Cerebellar cortex (tissue), 1 donor: ENCODE measurements around the gene SLFN12L.
"Not testable (repeated sequence)": the region's sequence is repeated elsewhere in the genome, so short reads cannot be mapped to it uniquely, and the experiment has no call there.

Experiments used
- DNase-seq: peaks from one replicate; pipeline ENCODE4 v3.0.0-alpha.2; 2015; ENCODE audit warnings: low spot score

The SLFN12L gene

DNA sequence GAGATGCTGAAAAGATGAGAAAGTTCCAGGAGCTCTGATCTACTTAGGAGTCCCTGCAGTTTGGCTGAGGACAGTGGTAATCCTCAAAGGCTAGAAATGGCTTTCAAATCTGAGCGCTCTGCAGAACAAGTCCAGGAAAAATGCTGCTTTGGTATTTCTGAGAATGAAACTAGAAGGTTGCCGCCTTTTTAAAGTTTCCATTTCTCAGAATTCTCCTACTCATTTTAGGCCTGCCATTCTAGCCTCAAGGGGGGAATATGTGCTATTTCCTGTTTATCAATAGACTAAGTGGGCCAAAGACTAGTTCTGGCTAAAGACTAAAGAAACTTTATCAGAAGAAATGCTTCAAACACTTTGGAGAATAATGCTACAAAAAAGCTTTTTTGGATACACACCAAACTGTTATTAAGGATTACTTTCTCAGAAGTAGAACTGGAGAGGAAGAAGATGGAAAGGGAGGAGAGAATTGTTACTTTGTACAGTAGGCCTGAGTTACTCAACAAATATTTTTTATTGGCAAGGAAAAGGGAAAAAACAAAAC lies at the start of gene SLFN12L:
Gene SLFN12L (minus strand): TSS at position 78 of the 541 bp plus-strand sequence. CDS start 15,314 bp downstream, outside the sequence.
- DNase-seq: no peak

DNA sequence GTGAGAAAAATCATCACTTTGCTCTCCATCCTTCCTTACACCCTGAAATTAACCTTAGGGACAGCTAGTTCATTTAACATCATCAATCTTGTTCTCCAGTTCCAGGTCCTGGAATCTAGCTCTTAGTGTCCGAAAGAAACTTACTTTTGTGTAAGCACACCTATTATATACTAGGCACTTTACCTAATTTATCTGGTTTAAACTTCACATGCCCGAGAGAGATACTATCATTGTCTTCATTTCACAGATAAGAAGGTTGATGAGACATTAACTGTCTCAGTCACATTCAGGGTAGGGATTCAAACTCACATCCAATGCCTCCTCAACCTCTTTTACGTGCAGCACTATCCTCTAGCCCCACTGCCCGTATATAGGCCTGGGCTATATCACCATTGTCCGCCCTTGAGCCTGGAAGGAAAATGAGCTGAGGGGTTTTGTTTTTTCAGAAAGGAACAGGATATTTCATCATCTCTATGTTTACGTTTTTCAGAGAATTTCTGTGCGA lies 49.1 kb upstream of the SLFN12L start:
- DNase-seq: no peak

DNA sequence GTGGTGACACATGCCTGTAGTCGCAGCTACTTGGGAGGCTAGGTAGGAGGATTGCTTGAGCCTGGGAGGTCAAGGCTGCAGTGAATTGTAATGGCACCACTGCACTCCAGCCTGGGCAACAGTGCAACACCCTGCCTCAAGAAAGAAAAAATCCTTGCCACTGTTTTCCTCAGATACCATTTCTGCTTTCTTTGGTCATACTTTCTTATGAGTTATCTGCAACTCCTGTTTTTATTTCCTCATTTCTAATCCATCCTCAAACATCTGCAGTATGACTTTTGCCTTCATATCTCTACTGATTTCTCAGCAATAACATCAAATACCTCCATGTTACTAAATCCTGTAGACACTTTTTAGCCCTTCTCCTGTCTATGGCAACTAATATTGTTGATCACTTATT lies 46.6 kb upstream of the SLFN12L start:
- no peak for DNase-seq

DNA sequence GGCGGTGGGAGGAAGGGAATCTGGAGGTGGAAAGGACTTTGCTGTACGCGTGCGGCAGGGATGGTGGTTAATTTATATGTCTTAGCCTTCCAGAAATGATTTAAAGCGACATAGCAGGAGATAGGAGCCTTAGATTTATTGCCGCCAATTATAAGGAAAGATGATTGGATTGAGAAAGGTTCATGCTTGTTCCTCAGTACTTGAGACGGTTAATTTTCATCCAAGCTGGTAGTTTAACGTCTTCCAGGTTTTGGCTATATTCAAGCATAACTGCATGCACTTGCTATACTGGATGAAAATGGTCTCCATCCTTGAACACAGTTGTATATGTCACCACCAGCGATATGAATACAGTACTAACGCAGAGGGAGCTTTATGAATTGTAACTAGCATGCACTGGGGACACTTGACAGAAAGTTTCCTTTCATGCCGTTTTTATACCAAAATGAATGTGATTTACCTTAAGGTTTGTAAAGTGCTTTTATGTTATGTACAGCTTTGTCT lies 41.5 kb upstream of the SLFN12L start:
- no peak for DNase-seq

DNA sequence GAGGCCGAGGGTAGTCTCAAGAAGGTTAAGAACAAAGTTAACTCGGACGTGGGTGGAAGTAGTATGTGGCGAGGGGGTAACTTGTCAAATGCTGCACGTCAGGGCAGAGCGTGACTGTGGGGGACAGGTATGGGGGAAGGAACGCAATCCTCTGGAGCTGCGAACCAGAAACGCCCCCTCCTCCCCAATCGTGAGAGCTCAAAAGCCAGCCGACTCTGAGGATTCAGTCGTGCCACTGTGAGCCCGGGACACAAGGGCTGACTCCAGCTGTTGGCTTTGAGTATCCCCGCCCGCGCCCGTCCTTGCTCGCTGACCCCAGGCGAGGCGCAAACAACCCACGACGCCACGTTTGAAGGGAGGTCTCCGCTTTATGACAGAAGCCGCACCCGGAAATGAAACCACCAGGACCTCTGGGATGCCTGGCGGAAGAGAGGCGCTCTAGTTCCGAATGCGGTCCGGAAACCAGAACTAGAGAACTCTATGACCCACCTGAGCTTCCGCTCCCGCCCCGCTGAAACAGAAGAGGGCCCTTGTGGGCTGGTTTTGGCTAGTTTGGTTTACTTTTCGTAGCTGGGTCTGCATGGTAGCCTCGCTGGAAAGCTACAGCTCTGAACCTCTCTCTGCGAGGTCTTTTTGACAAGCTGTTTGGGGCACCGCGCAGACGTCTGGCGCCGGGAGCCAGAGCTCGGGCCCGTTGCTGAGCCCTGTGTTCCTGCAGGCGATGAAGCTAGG lies 40.9 kb upstream of the SLFN12L start, which contains the start of gene PEX12:
Gene PEX12 (minus strand): TSS at position 375 of the 732 bp plus-strand sequence. CDS start 550 bp downstream, outside the sequence.
- DNase-seq: peak; percentile 98

DNA sequence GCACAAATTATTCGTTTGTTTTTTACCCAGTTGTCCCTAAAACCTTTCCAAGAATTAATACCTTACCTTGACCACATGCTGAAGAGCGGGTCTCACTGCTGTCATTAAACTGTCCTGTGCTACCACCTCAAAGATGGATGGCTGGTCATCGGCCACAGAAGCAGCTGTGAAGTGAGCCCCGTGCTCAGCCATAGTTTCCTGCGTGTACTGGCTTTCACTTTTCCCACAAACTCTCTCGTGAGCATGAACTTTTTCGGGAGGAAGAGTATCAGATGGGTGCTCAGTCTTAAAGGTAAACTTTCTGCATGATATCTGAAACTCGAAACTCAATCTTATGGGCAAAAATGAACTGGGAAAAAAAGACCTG lies 40.3 kb upstream of the SLFN12L start:
- peak; percentile 18 for DNase-seq

DNA sequence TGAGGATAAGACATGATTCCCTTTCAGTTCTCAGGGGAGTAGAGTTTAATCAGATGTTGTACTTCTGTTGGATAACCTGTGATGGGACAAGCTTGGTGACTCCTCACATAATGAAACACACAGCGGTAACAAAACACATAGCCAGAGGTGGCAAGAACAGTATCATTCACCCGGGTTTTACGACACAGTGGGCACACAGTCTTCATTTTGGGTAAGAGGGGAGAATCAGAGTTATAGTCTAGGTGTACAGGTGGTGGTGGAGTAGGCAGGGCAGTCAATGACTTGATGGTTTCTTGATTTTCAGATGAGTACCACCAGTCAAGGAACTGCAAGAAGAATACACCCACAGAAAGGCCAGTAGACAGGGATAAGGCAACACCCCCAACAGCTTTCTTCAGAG lies 38.3 kb upstream of the SLFN12L start:
- DNase-seq: no peak

DNA sequence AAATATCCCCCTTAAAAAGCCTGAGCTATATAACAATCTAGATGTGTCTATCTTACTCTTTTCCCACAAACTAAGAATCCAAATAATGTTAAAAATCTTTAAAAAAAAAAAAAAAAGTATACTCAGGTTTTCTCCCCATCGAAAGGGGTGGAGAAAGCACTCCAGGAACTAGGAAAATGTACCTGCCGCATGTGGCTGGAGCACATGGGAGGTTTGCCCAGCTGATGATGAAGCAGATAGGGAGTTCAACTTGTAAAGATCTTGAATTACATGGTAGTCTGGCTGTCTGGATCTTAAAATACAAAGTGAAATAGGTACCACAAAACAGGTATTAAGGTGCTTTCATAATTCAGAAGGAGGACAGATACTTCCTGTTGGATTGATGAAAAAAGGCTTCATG lies 31.9 kb upstream of the SLFN12L start:
- no peak for DNase-seq

DNA sequence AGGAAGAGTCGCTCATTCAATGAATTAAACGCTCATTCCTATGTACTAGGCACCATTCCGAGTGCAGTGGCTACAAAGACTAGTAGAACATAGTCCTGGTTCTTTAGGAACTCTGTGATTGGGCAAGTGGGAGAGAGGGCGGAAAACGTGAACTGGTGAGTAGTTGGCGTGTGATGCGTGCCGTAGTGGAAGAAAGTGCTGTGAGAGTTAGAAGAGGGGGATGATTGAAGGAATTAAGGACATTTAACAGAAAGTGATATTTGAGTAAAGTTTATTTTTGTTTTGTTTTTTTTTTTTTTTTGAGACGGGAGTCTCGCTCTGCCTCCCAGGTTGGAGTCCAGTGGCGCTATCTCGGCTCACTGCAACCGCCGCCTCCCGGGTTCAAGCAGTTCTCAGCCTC lies 31.1 kb upstream of the SLFN12L start:
- no peak for DNase-seq

DNA sequence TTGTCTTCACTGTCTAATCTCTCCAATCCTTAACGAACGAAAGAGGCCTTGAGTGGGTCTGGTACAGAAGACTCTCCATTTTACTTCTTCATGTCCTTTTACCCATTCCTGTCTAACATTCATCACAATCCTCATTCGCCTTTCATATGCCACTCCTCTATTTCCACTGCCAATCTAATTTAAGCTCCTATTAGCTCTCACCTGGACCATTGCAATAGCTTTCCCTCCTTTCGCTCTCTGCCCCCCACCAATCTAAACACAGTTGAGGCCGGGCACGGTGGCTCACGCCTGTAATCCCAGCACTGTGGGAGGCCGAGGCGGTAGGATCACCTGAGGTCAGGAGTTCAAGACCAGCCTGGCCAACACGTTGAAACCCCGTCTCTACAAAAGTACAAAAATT lies 29.5 kb upstream of the SLFN12L start:
- DNase-seq: no peak

DNA sequence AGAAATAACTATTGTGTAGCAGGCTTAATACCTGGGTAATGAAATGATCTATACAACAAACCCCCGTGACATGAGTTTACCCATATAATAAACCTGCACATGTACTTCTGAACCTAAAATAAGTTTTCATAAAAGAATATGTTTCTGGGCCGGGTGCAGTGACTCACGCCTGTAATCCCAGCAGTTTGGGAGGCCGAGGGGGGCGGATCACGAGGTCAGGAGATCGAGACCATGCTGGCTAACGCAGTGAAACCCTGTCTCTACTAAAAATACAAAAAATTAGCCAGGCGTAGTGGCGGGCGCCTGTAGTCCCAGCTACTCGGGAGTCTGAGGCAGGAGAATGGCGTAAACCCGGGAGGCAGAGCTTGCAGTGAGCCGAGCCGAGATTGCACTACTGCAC lies 25.7 kb upstream of the SLFN12L start:
- not testable (repeated sequence) for DNase-seq

DNA sequence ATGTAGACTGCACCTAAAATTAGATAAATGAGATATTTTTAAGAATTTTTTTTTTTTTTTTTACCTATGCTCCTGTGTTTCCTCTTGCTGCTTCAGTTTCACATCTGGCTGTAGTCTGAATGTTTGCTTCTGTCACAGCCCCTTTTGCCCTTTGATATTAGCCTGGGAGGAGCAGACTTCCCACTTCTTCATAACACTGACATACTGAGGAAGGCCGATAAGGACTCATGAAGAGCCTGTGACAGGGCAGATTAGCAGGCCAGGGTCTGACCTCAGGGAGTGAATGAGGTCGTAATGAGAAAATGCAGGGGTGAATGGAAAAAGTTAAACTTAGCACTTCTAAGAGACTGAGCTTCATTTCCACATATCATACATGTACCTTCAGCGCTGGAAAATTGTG lies 23.2 kb upstream of the SLFN12L start, which contains the start of gene SLFN14:
Gene SLFN14 (minus strand): TSS at position 117 of the 400 bp plus-strand sequence. CDS start 2,757 bp downstream, outside the sequence.
- no peak for DNase-seq

DNA sequence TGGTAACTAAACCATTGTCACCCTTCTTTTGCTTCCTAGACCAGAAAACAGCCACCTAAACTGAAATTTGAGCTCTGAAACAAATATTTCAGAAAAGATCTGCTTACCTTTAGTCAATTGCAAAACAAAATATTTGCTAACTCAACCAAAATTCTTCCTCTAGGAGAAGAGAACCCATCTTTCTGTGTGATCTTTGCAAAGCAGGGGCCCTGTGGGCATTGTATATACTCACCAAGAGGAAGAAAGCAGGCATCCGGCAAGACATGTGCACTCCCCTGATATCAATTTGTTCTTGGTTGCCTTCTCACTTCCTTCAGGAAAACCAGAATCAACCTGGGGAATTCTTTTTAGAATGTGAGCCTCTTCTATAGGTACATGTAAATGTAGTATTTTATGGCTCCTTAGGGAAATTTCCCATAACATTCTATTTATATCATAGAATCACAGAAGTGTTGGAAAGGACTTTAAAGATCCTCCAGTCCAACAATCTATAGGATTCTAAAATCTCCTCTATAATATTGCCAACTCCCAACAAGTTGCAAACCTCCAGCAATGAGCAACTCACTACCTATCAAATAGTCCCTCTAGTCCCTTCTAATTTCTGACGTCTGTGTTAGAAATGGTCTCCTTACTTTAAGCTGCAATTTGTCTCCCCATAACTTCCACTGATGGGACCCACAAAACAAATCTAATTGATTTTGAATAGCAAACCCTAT lies 22.2 kb upstream of the SLFN12L start:
- DNase-seq: no peak

DNA sequence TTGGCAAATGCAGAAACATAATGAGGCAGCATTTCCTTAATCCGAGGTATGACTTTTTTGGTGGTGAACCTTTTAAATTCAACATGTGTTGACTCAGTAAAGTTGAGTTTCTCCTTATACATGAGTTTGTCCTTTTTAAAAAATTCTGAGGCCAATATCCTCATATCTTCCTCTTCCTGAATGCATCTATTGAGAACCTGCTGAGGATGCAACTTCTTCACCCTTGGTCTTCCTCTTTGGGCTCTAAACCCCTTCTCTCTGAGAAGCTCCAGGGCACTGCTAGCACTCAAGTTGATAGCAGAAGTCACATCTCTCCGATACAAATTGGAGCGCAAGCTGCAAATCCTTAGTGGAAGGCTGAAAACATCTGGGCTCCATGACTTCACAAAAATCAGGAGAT lies 19.9 kb upstream of the SLFN12L start:
- DNase-seq: no peak

DNA sequence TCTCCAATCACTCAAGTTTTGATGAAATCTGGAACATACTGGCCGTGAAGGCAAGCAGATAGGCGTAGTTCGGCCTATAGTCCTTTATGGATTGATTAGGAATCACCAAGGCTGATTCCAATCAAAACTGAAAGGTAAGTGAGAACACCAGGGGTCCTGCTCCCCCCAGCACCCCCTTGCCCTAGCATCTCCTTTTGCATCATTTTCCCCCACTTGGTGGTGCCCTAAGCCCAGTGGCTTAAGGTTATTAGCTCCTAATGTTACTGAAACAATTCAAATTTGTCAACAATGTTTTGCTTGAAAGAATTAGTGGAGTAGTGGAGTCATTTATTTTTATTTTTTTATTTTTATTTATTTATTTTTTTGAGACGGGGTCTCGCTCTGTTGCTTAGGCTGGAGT lies 18.2 kb upstream of the SLFN12L start:
- no peak for DNase-seq

DNA sequence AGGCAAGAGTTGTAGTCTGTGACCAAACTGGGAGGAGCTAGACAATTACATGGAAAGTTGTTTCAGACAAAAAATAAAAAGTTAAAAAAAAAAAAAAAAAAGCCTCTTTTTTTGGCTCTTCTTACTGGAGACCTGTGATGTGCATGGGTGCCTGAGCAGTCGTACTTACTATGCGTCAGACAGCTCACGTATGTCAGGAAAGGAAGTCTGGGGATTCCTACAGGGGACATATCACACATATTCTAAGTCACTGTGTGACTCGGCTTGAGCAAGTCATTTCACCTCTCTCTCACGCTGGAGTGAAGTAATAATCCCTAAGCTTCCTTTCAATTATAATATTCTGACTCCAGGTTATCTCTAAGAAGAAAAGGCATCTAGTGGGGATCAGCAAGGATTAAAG lies 17.2 kb upstream of the SLFN12L start:
- DNase-seq: no peak

DNA sequence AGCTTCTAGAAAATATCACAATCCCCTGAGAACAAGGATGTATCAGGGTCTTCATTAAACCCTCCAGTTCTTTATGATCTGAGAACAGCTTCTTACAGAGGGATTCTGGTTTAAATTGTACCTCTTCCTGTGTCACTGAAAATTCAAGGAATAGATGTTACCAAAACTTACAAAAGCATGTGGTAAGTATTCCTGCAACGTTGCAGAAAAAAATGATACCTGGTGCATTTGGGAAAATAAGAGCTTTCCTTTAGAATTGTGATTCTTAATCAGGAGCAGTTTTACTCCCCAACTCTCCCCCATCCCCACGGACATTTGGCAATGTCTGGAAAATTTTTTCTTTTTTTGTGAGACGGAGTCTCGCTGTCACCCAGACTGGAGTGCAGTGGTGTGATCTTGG lies 15.8 kb upstream of the SLFN12L start:
- DNase-seq: no peak

DNA sequence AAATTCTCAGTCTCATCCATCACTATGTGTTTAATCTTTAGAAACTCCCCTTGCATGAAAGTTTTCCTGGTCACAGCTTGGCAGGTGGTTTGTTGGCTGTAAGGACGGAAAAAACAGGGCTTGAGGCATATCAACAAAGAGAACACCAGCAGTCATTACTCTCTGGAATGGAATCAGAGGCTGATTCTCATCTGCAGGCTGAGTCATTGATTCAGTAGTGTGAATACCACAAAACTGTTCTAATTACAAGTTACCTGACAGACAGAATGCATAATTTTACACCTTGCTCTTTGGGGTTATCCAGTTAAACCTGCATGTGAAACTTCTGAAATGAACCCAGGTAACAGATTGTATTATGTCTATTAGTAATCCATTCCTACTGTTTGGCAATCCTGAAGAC lies 11.5 kb upstream of the SLFN12L start:
- DNase-seq: no peak

DNA sequence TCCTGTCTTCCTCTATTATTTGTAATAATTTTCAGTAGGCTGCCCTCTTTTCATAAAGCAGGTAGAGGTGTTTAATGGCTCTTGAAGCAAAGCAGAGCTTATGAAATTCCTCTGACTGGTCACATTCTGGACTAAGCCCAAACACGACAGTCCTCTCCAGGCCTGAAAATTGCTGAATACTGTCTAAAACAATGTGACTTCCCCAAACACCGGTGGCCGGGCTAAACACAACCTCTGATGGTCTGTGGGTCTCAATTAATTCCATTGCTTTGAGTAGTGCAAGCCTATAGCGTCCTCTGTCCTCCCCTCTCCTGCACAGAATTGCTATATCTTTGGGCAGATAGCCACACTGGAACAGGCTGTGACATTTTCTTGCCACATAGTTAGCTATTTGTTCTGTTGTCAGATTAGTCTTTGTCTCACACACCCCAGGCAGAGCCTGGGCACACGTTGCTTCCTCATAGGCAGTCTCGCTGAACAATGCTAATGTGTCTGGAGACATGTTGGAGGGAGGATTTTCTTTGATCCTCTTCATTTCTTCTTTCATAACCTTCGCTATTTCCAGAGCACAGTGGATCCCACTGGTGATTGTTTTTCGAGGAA lies 10.8 kb upstream of the SLFN12L start:
- no peak for DNase-seq

DNA sequence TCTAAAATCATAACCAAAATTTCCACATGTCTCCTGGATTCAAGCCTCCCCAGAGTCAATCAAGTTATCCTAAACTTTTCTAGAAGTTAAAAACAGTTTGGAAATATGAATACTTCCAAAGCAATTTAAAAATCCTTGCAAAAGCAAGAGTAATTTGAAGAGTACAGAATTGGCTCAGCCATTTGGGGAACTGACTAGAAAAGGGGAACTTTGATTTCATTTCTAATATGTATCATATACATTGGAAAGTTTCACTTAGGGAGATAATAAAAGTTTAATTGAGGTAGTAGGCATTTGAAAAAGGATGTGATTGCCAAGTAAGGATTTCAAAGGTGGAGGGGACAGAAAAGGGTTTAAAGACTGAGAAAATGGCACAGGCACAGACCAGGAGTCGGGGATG lies 9.0 kb upstream of the SLFN12L start:
- DNase-seq: no peak

DNA sequence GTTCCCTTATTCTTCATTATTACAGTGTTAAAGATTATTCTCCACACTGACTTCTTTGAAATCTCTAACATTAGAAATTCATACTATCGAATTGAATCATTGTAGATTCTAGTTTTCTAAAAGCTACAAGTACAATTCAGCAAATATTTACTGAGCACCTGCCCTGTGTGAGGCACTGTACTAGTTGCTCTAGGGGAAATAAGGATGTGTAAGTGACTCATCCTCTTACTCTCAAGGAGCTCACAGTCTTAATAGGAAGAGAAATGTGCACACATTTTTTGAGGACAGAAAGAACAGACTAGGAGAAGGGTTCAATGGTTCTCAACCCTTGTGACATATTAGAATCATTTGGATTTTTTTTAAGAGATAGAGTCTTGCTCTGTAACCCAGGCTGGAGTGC lies 7.7 kb upstream of the SLFN12L start:
- no peak for DNase-seq

DNA sequence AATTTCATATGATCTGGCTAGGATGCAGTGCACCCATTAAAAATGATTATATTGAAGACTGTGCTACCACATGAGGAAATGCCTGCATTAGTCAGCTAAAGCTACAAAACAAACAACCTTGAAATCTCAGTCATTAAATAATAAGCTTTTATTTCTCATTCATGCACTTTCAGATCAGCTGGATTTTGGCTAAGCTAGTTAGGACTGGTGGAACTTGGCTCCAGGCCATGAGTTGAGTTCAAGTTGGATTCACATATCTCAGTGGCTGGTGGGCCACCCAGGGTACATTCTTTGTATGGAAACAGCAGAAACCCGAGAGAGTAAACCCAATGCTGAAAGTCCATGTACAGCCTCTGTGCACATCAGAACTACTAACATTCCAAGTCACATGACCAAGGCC lies 6.4 kb upstream of the SLFN12L start:
- no peak for DNase-seq
